ENCODE results near the gene SYNM.
"Not testable (repeated sequence)": the region's sequence is repeated elsewhere in the genome, so short reads cannot be mapped to it uniquely, and the experiment has no call there.

Gene SYNM

DNA sequence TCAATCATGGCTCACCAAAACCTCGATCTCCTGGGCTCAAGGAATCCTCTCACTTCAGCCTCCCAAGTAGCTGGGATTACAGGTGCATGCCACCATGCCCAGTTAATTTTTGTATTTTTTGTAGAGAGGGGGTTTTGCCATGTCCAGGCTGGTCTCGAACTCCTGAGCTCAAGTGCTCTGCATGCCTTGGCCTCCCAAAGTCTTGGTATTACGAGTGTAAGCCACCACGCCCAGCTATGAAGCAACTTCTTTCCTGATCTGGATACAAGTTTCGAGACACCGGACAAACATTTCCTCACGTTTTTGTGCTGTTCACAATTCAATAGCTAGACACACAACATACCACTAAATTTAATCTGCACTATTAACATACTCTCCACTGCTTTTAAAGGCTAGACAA lies 3.4 kb upstream of the SYNM start:
- Histone ChIP-seq H3K36me3 (ENCODE audit: control insufficient read depth, insufficient read depth, low read length) (no peaks in the 10 kb centered on the region), H3K27me3 (ENCODE audit: control insufficient read depth, insufficient read depth, low read length) (peaks cover 3% of the 10 kb centered on the region), H3K4me1 (ENCODE audit: control insufficient read depth, insufficient read depth, low read length) (no peaks in the 10 kb centered on the region), H3K9ac (ENCODE audit: low read length) (no peak overlapping the region), H3K4me3 (ENCODE audit: low read length) (no peak overlapping the region), H3K27ac (ENCODE audit: low read depth, low read length) (no peak overlapping the region)

DNA sequence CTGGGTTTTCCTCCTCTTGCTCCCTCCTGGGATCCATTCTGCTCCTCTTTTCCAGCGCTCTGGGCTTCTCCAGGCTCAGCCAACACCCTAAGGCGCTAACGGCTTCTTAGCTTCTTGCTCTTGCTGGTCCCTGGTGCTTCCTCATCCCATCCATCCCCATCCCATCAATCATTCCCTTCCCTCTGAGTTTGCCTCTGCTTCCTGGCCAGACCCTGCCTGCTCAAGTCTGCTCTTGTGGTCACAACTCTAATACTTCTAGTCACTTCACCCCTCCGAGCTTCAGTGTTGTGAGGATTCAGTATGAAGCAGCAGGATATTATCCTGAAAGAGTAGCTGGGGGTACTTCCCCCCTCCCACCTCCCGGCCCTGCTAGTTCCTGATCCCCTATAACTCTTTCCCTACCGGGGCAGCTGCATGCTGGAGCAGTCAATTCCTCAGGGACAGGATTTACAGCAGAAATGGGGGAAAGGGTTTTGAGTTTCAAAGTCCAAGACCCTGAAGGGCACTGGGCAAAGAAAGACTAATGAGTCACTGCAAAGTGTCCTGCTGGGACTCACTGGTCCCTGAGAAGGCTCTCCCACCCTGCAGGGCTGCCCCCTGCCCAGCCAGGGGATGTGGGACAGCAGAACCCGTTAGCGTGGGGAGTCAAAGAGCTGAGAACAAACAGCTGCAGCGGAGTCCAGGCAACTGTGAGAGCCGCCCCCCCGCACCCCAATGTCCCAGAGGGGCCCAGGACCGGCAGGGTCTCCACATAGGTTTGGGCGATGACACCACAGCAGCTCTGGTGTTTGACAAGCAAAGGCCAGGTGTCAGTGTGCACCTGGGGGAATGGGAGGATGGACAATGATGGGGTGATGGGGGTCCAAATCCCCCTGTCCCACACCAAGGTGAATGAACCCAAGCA lies 2.3 kb upstream of the SYNM start:
- Histone ChIP-seq H3K36me3 (ENCODE audit: control insufficient read depth, insufficient read depth, low read length) (no peaks in the 10 kb centered on the region), H3K4me1 (ENCODE audit: control insufficient read depth, insufficient read depth, low read length) (no peaks in the 10 kb centered on the region), H3K4me3 (ENCODE audit: low read length) (no peak overlapping the region), H3K27ac (ENCODE audit: low read depth, low read length) (no peak overlapping the region), H3K27me3 (ENCODE audit: control insufficient read depth, insufficient read depth, low read length) (peaks cover 3% of the 10 kb centered on the region), H3K9ac (ENCODE audit: low read length) (no peak overlapping the region)

DNA sequence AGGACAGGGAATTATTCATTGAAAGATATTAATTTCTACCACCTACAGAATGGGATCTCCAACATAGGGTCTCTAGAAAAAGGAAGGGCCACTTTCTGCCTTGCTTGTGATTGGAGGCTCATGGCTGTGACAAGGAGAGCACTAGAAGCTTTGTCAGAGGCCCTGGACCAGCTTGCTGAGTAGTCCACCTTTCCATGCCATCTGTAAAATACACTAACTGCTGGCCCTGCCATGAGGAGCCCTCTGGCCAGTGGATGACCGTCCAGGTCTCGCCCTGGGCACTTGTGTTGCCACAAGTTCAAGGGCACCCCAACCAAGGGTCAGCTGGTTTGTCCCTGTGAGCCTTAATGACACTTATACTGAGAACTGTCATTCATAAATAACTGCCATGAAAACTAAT lies 1.6 kb upstream of the SYNM start:
- H3K27me3 ChIP-seq (ENCODE audit: control insufficient read depth, insufficient read depth, low read length): peaks cover 3% of the 10 kb centered on the region
- no peak overlapping the region for H3K9ac ChIP-seq (ENCODE audit: low read length)
- no peaks in the 10 kb centered on the region for H3K4me1 ChIP-seq (ENCODE audit: control insufficient read depth, insufficient read depth, low read length)
- no peaks in the 10 kb centered on the region for H3K36me3 ChIP-seq (ENCODE audit: control insufficient read depth, insufficient read depth, low read length)
- no peak overlapping the region for H3K27ac ChIP-seq (ENCODE audit: low read depth, low read length)
- H3K4me3 ChIP-seq (ENCODE audit: low read length): no peak overlapping the region

DNA sequence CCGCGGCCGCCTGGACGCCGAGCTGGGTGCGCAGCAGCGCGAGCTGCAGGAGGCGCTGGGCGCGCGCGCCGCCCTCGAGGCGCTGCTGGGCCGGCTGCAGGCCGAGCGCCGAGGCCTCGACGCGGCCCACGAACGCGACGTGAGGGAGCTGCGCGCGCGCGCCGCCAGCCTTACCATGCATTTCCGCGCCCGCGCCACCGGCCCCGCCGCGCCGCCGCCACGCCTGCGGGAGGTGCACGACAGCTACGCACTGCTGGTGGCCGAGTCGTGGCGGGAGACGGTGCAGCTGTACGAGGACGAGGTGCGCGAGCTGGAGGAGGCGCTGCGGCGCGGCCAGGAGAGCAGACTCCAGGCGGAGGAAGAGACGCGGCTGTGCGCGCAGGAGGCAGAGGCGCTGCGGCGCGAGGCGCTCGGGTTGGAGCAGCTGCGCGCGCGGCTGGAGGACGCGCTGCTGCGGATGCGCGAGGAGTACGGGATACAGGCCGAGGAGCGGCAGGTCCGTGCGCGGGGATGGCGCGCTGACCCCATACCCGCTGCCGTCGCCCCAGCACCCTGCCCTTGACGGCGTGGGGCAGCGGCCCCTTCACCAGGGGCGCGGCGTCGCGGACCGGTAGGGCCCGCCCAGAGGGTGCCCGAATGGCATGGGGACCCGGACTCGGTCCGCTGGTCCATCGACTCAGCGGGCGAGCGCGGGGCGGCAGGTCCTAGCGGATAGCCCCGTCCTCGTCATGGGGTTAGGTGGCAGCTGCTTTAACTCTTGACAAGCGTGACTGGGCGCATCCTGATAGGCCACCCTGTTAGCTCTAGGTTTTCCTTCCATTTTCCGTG lies 848 bp downstream of the SYNM start:
- Histone ChIP-seq H3K27ac (ENCODE audit: low read depth, low read length) (peak overlapping the region; percentile 99), H3K4me1 (ENCODE audit: control insufficient read depth, insufficient read depth, low read length) (peaks cover 5% of the 10 kb centered on the region), H3K9ac (ENCODE audit: low read length) (peak overlapping the region; percentile 91), H3K4me3 (ENCODE audit: low read length) (peak overlapping the region; percentile 80), H3K27me3 (ENCODE audit: control insufficient read depth, insufficient read depth, low read length) (no peaks in the 10 kb centered on the region), H3K36me3 (ENCODE audit: control insufficient read depth, insufficient read depth, low read length) (no peaks in the 10 kb centered on the region)

DNA sequence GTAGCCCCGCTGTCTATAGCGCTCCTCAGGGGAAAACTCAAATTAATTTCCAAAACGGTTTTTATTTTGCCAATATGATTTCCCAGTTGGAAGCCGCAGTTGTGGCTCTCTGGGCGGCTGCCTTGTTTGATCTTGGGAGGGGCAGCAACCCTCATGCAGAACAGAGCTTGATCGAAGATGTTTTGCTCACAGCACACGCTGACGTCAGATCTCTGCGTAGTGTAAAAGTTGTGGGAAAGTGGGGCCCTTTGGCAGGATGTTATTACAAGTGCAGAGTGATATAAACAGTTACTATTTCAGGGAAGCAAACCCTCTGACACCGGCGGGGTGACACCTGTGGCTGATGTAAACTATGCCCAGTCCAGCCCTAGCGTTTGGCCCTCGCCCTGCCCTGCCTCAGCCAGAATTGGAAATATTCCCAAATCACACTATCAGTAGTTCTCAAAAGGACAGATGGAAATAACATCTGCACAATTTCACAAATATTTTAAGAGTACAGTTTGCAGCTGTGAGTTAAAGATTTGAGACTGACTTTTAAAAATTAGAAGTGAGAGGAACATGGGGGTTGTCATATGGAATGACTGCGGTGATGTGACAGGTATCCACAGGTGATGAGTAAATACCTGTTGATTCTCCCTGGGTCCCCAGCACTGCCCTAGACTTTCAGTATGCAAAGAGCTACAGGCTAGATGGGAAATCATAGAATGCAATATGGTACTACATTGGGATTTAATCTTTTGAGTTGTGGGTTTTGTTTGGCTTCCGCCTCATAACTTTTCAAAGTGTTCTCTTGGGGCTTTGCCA lies 1.7 kb downstream of the SYNM start:
- Histone ChIP-seq H3K27me3 (ENCODE audit: control insufficient read depth, insufficient read depth, low read length) (no peaks in the 10 kb centered on the region), H3K4me1 (ENCODE audit: control insufficient read depth, insufficient read depth, low read length) (peaks cover 13% of the 10 kb centered on the region)

DNA sequence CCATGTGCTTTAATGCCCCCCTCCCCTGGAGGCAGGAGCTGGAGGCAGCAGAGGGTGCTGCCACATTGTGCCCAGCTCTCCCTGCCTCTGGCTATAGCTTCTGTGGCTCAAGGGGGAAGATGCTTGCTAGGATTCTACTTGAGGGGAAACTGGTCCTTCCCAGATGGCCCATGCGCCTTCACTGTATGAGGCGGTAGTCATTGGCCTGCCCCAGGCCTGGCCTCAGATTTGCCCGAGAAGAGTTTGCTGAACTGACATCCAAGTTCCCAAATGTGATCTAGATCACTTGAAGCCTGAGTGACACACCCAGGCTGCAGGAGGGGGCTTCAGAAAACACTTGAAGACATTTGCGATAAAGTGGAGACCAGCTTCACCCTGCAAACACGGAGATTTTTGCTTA lies 4.1 kb downstream of the SYNM start:
- Histone ChIP-seq H3K27me3 (ENCODE audit: control insufficient read depth, insufficient read depth, low read length) (no peaks in the 10 kb centered on the region), H3K9ac (ENCODE audit: low read length) (no peak overlapping the region), H3K4me1 (ENCODE audit: control insufficient read depth, insufficient read depth, low read length) (peaks cover 24% of the 10 kb centered on the region), H3K36me3 (ENCODE audit: control insufficient read depth, insufficient read depth, low read length) (no peaks in the 10 kb centered on the region), H3K27ac (ENCODE audit: low read depth, low read length) (peak overlapping the region; percentile 99), H3K4me3 (ENCODE audit: low read length) (peak overlapping the region; percentile 80)

More for the DNA sequence above, 1.7 kb downstream of the SYNM start:
- no peak overlapping the region for H3K9ac ChIP-seq (ENCODE audit: low read length)
- no peaks in the 10 kb centered on the region for H3K36me3 ChIP-seq (ENCODE audit: control insufficient read depth, insufficient read depth, low read length)
- H3K27ac ChIP-seq (ENCODE audit: low read depth, low read length): peak overlapping the region; percentile 99
- peak overlapping the region; percentile 80 for H3K4me3 ChIP-seq (ENCODE audit: low read length)

DNA sequence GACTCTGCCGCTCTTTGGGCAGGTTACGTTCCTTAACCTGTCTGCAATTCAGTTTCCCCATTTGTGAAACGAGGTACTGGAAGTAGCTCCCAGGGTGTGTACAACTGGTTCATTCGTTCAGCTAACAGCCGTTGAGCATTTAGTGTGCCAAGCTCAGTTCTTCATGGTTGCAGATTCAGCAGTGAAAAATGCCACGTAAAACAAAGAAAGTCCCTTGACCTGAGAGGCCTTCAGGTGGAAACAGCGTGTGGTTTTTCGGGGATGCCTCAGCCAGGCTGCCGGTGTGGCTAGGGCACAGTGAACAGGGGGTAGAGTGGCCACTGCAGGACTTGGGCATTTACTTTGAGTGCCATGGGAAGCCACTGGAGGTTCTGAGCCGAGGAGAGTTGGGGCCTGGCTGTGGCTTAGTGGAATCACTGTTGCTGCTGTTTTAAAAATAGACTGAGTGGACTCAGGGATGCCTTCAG lies 4.7 kb downstream of the SYNM start:
- H3K27ac ChIP-seq (ENCODE audit: low read depth, low read length): peak overlapping the region; percentile 99
- H3K4me1 ChIP-seq (ENCODE audit: control insufficient read depth, insufficient read depth, low read length): peaks cover 30% of the 10 kb centered on the region
- no peaks in the 10 kb centered on the region for H3K27me3 ChIP-seq (ENCODE audit: control insufficient read depth, insufficient read depth, low read length)
- H3K36me3 ChIP-seq (ENCODE audit: control insufficient read depth, insufficient read depth, low read length): no peaks in the 10 kb centered on the region
- no peak overlapping the region for H3K9ac ChIP-seq (ENCODE audit: low read length)
- H3K4me3 ChIP-seq (ENCODE audit: low read length): peak overlapping the region; percentile 80

DNA sequence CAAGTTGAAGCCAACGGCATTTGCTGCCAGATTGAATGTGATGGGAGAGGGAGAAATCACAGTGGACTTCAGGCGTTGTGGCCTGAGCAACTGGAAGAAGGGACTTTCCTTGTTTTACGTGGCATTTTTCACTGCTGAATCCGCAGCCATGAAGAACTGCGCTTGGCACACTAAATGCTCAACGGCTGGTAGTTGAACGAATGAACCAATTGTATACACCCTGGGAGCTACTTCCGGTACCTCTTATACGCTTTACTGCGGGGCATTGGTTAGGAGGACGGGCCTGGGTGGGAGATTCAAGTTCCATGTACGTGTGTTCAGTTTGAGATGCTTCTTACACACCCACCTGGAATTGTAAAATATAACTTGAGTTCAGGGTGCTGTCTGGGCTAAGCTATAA lies 5.2 kb downstream of the SYNM start:
- H3K4me1 ChIP-seq (ENCODE audit: control insufficient read depth, insufficient read depth, low read length): peaks cover 35% of the 10 kb centered on the region
- peak overlapping the region; percentile 80 for H3K4me3 ChIP-seq (ENCODE audit: low read length)

DNA sequence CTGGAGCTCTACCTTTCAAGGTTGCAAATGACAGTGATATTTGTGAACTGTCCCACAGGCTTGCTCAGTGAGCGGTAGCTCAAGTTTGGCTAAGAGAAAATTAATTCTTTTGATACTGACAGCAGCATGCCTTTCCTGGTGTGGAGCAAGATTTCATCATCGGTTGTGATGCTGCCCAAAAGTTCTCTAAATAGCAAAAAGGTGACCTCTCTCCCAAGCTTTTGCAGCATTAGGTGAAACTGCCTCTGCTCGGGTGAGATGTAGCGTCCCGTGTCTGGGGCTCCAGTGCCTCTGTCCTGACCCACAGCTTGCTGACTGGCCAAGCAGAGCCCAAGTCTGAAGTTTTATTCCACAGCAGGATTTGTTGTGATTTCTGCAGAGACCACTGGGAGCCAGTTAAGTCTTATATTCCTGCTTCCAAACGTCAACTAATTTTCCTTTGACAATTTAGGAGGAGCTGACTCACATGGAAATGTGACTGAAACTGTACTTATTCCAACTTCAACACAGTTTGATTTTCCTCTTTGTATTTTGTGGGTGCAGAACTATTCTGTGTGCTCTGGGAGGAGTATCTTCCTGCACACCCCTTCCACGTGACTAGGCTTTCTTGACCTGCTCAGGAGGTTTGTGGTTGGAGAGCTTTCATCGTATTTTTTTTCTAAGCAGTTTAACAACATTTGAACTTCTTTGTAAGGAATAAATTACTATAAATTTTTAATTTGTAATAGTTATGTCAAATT lies 5.9 kb downstream of the SYNM start:
- Histone ChIP-seq H3K4me3 (ENCODE audit: low read length) (peak overlapping the region; percentile 80), H3K36me3 (ENCODE audit: control insufficient read depth, insufficient read depth, low read length) (peaks cover 1% of the 10 kb centered on the region), H3K27me3 (ENCODE audit: control insufficient read depth, insufficient read depth, low read length) (no peaks in the 10 kb centered on the region), H3K27ac (ENCODE audit: low read depth, low read length) (peak overlapping the region; percentile 99), H3K4me1 (ENCODE audit: control insufficient read depth, insufficient read depth, low read length) (peaks cover 35% of the 10 kb centered on the region), H3K9ac (ENCODE audit: low read length) (no peak overlapping the region)

More for the DNA sequence above, 5.2 kb downstream of the SYNM start:
- H3K36me3 ChIP-seq (ENCODE audit: control insufficient read depth, insufficient read depth, low read length): no peaks in the 10 kb centered on the region
- no peaks in the 10 kb centered on the region for H3K27me3 ChIP-seq (ENCODE audit: control insufficient read depth, insufficient read depth, low read length)
- no peak overlapping the region for H3K9ac ChIP-seq (ENCODE audit: low read length)
- H3K27ac ChIP-seq (ENCODE audit: low read depth, low read length): peak overlapping the region; percentile 99

DNA sequence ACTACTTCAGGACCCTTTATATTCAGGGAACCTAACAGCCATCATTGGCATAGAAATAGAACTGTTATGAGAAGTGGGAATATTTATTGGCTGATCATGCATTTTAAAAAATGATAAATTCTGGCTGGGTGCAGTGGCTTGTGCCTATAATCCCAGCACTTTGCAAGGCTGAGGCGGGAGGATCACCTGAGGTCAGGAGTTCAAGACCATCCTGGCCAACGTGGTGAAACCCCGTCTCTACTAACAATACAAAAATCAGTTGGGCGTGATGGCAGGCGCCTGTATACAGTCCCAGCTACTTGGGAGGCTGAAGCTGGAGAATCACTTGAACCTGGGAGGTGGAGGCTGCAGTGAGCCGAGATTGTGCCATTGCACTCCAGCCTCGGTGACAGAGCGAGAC lies 6.8 kb downstream of the SYNM start:
- H3K36me3 ChIP-seq (ENCODE audit: control insufficient read depth, insufficient read depth, low read length); H3K27me3 ChIP-seq (ENCODE audit: control insufficient read depth, insufficient read depth, low read length); H3K9ac ChIP-seq (ENCODE audit: low read length): not testable (repeated sequence)
- Histone ChIP-seq H3K4me3 (ENCODE audit: low read length) (peak overlapping the region; percentile 16), H3K27ac (ENCODE audit: low read depth, low read length) (peak overlapping the region; percentile 61), H3K4me1 (ENCODE audit: control insufficient read depth, insufficient read depth, low read length) (peaks cover 35% of the 10 kb centered on the region)

DNA sequence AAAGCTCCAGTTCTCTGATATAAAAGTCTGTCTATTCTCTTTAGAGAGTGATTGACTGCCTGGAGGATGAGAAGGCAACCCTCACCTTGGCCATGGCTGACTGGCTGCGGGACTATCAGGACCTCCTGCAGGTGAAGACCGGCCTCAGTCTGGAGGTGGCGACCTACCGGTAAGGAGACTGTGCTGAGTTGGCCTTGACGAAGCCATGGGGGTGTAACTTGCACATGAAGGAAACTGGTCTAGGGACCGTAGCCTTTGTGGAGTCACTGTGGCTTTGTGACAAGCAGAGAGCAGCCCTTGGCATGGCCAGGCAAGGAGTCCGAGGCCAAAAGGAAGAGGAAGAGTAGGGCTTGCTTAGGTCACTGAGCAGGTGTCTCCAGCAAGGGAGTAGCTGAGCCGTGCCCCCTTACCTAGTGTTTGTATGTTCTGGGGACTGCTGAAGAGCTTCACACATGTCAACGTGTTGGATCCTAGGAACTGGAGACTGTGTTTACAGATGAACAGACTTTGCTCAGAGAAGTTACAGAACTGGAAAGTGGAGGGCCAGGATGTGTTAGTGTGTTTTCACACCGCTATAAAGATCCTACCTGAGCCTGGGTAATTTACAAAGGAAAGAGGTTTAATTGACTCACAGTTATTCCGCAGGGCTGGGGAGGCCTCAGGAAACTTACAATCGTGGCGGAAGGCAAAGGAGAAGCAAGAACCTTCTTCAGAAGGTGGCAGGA lies 8.8 kb downstream of the SYNM start:
- H3K27me3 ChIP-seq (ENCODE audit: control insufficient read depth, insufficient read depth, low read length): no peaks in the 10 kb centered on the region
- H3K36me3 ChIP-seq (ENCODE audit: control insufficient read depth, insufficient read depth, low read length): peaks cover 2% of the 10 kb centered on the region
- H3K4me1 ChIP-seq (ENCODE audit: control insufficient read depth, insufficient read depth, low read length): peaks cover 53% of the 10 kb centered on the region
- no peak overlapping the region for H3K4me3 ChIP-seq (ENCODE audit: low read length)
- H3K9ac ChIP-seq (ENCODE audit: low read length): no peak overlapping the region
- H3K27ac ChIP-seq (ENCODE audit: low read depth, low read length): peak overlapping the region; percentile 86

All from rectal smooth muscle tissue (tissue), 1 donor.